Right cardiac atrium (tissue), 5 donors: ENCODE data around the gene FAAP20. TPM values are rescaled to one million over a fixed set of nuclear protein-coding genes. Genes with fewer than 3 reads are reported as not detected.
A peak's percentile ranks its signal among the peaks of the same experiment; 100 is the strongest.

ENCODE experiments used
- ATAC-seq, 2 donors: fragments of 200-7000 bp; cut with Tn5 transposase; one replicate each; pipeline versions ENCODE4 v1.8.0 to v1.9.1; 2020; ENCODE audit warnings: moderate library complexity in 2 of 2, mild to moderate bottlenecking in 1 of 2
- DNase-seq, 3 donors: peaks; one replicate each; pipeline ENCODE4 v3.0.0-alpha.2; 2020
- H3K27ac ChIP-seq: one replicate; pipeline ENCODE4 v1.5.1; 2013; ENCODE audit warnings: mild to moderate bottlenecking, low read length, control low read depth, moderate library complexity
- H3K27me3 ChIP-seq: one replicate; pipeline ENCODE4 v1.6.1; 2013; ENCODE audit not compliant: control insufficient read depth, insufficient read depth
- H3K4me1 ChIP-seq: one replicate; pipeline ENCODE4 v1.6.1; 2013; ENCODE audit warnings: low read length; ENCODE audit not compliant: control insufficient read depth, insufficient read depth
- H3K4me3 ChIP-seq: one replicate; pipeline ENCODE4 v1.5.1; 2013; ENCODE audit warnings: low read length, control low read depth
- H3K9me3 ChIP-seq: one replicate; pipeline ENCODE4 v1.6.1; 2013; ENCODE audit warnings: low read length; ENCODE audit not compliant: control insufficient read depth
- WGBS: extraction: QIAGEN DNeasy Blood & Tissue Kit; methylation state at CpG from one replicate; pipeline ENCODE4 v1.1.7; 2013; 5-methylcytosine and 5-hydroxymethylcytosine counted together
- intact Hi-C, 4 donors: fragments of 100-400 bp; cut with DNase I; formaldehyde crosslinking; loops; one replicate each; pipeline versions ENCODE4 v1.11.0 to v1.14.0; 2022 to 2023
- long read RNA-seq, 4 donors: library from polyadenylated mRNA; unstranded; transcript quantifications; one replicate each; pipeline ENCODE4 v2.0.0, GENCODE V29; 2020 to 2021
- polyA plus RNA-seq: library from polyadenylated mRNA; stranded (reverse); fragments of 200-250 nt; gene quantifications from one replicate; pipeline ENCODE4 v1.2.3, GENCODE V29; 2013
- total RNA-seq, 4 donors: library from RNA; stranded (reverse); fragmentation: NEBNext Ultra II Directional; extraction: Animal tissue kit (Norgen Biotek cat#: 25700); gene quantifications; one replicate each; pipeline ENCODE4 v1.2.1, GENCODE V29; 2021
- donor health status: healthy with polysubstance abuse.
- donor health status: DM: no; HTN: yes; CAD: no.
- donor health status: DM: no; HTN: no; CAD: no.
- donor health status: DM: no; HTN: yes; CAD: no; lungs with severe emphysema.
- donor health status: DM: yes; HTN: yes; CAD: no.

The FAAP20 gene
- total RNA-seq (10 to 100 TPM; 35.5 to 49.3 (median 37.2) TPM), polyA plus RNA-seq (56.3 TPM)
- long read RNA-seq, donor 1, transcript FAAP20-202 (4 exons, 729 nt), result major isoform, 9 of 28 reads
- long read RNA-seq, donor 1, transcript FAAP20-203 (4 exons, 811 nt), result minor isoform, 5 of 28 reads
- long read RNA-seq, donor 1, partial matches to known transcripts, result 3 of 28 reads
- long read RNA-seq, donor 1, other reads (novel, unspliced or antisense), result 8 of 28 reads
- long read RNA-seq, donor 2, transcript FAAP20-202 (4 exons, 729 nt), result major isoform, 15 of 34 reads
- long read RNA-seq, donor 2, partial matches to known transcripts, result 3 of 34 reads
- long read RNA-seq, donor 2, other reads (novel, unspliced or antisense), result 9 of 34 reads
- long read RNA-seq, donor 3, transcript FAAP20-203 (4 exons, 811 nt), result major isoform, 5 of 14 reads
- long read RNA-seq, donor 3, partial matches to known transcripts, result 1 of 14 reads
- long read RNA-seq, donor 3, other reads (novel, unspliced or antisense), result 6 of 14 reads
- long read RNA-seq, donor 4, transcript FAAP20-202 (4 exons, 729 nt), result minor isoform, 5 of 21 reads
- long read RNA-seq, donor 4, transcript FAAP20-203 (4 exons, 811 nt), result major isoform, 6 of 21 reads
- long read RNA-seq, donor 4, partial matches to known transcripts, result 3 of 21 reads
- long read RNA-seq, donor 4, other reads (novel, unspliced or antisense), result 3 of 21 reads

DNA sequence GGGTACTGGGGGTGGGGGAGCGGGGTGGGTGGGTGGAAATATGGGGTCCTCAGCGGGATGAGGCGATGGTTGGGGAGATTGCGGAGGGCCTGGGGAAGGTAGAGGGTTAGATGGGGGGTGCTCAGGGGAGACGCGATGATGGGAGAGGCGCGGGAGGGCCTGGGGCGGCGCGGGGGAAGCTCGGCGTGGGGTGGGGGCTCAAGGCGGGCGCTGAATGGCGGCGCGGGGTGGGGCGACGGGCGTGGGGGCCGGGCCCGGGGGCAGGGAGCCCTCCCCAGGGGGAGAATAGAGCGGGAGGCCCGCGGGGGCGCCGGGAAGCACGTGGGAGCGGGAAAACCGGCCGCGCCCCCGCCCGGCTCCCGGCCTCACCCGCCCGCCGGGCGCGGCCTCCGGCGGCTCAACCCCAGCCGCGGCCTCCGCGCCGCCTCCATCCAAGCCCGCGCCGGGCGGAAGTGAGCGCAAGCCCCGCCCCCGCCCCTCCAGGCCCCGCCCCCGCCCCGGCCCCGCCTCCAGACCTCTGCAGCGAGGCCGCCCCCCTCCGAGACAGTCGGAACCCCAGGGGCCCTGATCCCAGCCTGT is at the start of gene FAAP20:
FAAP20 (minus strand) TSS at position 454 of the 579 bp plus-strand sequence; CDS start at position 431, 23 bp downstream.
- ATAC-seq, result peak; percentile 60 to 61
- peaks cover 3% of the 10 kb centered on the region for H3K4me1 ChIP-seq
- H3K4me3 ChIP-seq, result peak within 1 kb of the TSS; percentile 71
- peak in 1 of 3 donors; percentile 83 for DNase-seq
- intact Hi-C loops, result loop anchor here in 3 of 4 donors (2.0 to 10.0 kb wide), 3 partner anchors 120 to 188 kb away; no protein-coding TSS in a partner anchor
- WGBS, result 2% methylated on average over 62 of the region's 63 CpGs
- H3K9me3 ChIP-seq, result no peaks in the 10 kb centered on the region
- peak within 1 kb of the TSS; percentile 87 for H3K27ac ChIP-seq
- H3K27me3 ChIP-seq, result no peaks in the 10 kb centered on the region

DNA sequence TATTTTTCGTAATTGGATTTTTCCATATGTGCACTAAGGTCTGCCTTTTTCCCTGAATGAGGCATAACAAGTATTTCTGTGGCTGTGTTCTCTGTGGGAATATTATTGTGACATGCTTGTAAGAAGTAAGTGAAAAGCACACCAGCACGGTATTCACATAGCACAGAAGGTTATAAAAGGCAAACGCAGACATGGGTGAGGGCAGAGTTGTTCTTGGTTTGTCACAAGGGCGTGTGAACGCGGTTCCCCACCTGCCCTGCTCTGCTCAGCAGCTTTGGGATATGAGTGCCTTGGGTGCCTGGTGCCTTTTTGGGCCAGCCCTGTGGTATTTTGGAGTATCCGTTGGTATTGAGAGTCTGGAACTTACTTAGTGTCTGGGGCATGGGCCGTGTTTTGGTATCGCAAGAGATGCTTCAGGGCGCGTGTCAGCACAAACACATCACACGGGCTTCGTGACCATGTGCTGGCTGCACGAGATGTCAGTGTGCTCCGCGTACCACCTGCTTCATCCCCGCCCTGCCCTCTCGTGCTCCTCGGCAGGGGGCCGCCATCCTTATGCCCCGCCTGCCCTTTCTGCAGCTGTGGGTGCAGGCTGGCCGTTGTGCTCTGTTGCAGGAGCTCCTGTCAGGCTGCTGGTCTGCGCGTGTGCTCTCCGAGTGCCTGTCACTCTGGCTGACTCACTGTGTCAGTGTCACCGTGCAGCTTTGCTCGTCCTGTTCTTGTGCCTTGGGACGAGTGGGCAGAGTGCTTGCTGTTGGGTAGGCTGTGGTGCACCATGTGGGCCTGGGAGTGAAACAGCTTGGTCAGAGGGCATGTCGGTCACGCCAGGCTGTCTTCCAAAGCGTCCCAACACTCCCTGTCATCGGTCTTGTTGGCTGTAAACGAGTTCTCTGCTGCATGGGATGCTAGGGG is 48.5 kb upstream of the FAAP20 start:
- intact Hi-C loops, result no loop called here
- no peaks in the 10 kb centered on the region for H3K9me3 ChIP-seq
- H3K27me3 ChIP-seq, result no peaks in the 10 kb centered on the region
- peaks cover 46% of the 10 kb centered on the region for H3K4me1 ChIP-seq
- ATAC-seq (peak; percentile 63 to 71), DNase-seq (peak; percentile 66 to 78 (median 78))
- 61% methylated on average over 33 of the region's 33 CpGs for WGBS
- H3K27ac ChIP-seq, result peak overlapping the region; percentile 59
- no peak overlapping the region for H3K4me3 ChIP-seq

GRCh38 chr1:2241820-2242219 is 47.2 kb upstream of the FAAP20 start:
- ATAC-seq (peak in 1 of 2 donors; percentile 2), DNase-seq (peak in 2 of 3 donors; percentile 66 to 69)
- H3K4me3 ChIP-seq, result no peak overlapping the region
- intact Hi-C loops, result no loop called here
- H3K27me3 ChIP-seq, result no peaks in the 10 kb centered on the region
- H3K9me3 ChIP-seq, result no peaks in the 10 kb centered on the region
- H3K4me1 ChIP-seq, result peaks cover 47% of the 10 kb centered on the region
- WGBS, result 42% methylated on average over 13 of the region's 13 CpGs
- no peak overlapping the region for H3K27ac ChIP-seq

DNA sequence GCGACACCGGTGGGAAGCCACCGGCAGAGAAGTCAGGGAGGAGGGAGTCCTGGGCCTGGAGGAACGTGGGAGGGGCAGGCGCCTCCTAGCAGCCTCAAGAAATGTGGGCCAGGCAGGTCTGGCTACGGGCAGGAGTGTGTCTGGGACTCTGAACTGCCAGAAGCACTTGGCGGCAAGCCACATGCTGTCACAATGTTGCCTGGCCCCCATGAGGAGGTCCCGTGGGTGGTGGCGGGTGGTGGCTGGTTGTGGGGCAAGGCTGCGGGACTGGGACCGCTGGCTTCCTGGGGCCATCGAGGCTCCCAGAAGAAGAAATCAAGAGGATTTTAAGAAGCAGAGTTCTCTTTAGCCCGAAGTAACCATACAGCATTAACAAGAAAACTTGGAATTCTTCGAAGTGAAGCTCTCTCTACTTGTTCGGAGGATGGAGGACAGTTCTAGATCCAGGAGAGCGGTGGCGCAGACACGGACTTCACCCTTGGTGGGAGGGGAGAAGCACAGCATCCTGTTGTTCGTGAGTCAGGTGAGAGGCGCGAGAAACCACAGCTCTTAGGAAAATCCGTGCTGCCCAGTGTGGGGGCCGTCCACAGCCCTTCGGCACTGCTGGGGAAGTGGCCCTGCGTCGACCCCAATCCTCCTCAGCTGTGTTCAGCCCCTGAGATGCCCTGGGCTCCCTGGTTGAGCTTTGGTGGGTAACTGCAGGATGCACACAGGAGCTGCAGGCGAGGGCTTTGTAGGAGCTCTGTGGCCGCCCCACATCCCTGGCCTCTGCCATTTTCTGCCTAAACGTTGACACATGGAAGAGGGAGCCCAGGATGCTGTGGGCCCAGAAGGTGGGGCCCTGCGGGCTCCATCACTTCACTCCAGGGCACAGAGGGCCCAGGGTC is 45.9 kb upstream of the FAAP20 start:
- peaks cover 43% of the 10 kb centered on the region for H3K4me1 ChIP-seq
- H3K27me3 ChIP-seq, result no peaks in the 10 kb centered on the region
- no peaks in the 10 kb centered on the region for H3K9me3 ChIP-seq
- H3K4me3 ChIP-seq, result no peak overlapping the region
- peak overlapping the region; percentile 21 for H3K27ac ChIP-seq
- 42% methylated on average over 30 of the region's 30 CpGs for WGBS
- intact Hi-C loops, result no loop called here
- ATAC-seq (peak; percentile 47 to 49), DNase-seq (peak; percentile 87 to 93 (median 91))

DNA sequence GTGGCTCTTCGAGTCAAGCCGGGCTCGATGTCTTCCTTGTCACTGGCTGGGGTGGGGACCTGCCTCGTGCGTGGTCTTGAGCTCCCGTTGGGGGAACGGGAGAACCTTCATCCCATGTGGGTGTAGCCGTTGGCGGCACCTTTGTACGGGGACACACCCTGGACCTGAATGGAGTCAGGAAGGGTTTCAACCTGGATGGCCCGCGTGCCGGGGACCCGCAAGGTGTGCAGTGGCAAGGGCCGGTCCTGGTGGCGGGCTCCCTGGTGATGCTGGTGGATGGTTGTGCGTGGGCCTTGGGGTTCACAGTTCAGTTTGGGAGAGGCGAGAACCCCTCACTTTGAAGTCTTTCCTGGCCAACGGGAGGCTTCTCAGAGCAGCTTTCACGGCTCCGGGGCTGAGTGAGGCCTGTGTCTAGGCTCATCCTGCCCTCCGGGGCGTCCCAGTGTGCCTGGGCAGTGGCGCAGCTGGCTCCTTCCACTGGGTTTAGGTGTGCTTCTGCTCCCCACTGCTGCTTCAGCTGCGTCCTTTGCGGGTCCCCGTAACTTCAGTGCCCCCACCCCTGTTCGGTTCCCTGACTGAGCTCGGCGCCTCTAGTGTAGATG is 44.9 kb upstream of the FAAP20 start:
- 75% methylated on average over 30 of the region's 30 CpGs for WGBS
- H3K27me3 ChIP-seq, result no peaks in the 10 kb centered on the region
- intact Hi-C loops, result no loop called here
- no peak overlapping the region for H3K27ac ChIP-seq
- peaks cover 47% of the 10 kb centered on the region for H3K4me1 ChIP-seq
- no peak overlapping the region for H3K4me3 ChIP-seq
- H3K9me3 ChIP-seq, result no peaks in the 10 kb centered on the region
- DNase-seq, result peak in 2 of 3 donors; percentile 53 to 61
- no peak for ATAC-seq

GRCh38 chr1:2239013-2239370 is 44.4 kb upstream of the FAAP20 start:
- WGBS, result 79% methylated on average over 6 of the region's 6 CpGs
- DNase-seq (no peak), ATAC-seq (no peak)
- intact Hi-C loops, result no loop called here
- Histone ChIP-seq H3K4me1 (peaks cover 51% of the 10 kb centered on the region), H3K27ac (no peak overlapping the region), H3K27me3 (no peaks in the 10 kb centered on the region), H3K9me3 (no peaks in the 10 kb centered on the region), H3K4me3 (no peak overlapping the region)

- Histone ChIP-seq H3K4me1 (peaks cover 54% of the 10 kb centered on the region), H3K27ac (no peak overlapping the region), H3K9me3 (no peaks in the 10 kb centered on the region), H3K4me3 (no peak overlapping the region), H3K27me3 (no peaks in the 10 kb centered on the region)
- no peak for ATAC-seq
- WGBS, result 64% methylated on average over 25 of the region's 25 CpGs
- DNase-seq, result peak in 2 of 3 donors; percentile 61 to 68
- intact Hi-C loops, result no loop called here
Measured at GRCh38 chr1:2238361-2239012, 43.9 kb upstream of the FAAP20 start.

DNA sequence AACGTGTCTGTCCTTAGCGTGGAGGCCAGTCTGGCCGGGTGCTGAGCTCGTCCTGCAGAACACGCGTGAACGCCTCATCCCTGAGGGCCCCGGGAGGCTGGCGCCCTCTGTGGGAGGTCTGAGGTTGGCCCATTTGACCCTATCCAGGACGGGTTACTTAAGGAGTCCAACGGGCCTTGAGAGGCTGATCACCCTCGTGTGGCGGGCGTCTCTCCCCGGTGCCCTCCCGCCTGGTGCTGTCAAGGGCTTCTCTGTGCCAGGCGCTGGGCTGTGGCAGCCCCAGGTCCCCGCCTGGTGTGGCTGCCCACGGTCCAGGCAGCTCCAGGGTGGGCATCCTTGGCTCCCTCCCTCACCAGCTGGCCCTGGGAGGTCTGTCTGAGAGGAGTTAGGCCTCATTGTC is 43.2 kb upstream of the FAAP20 start:
- Histone ChIP-seq H3K27me3 (no peaks in the 10 kb centered on the region), H3K9me3 (no peaks in the 10 kb centered on the region), H3K27ac (peak overlapping the region; percentile 9), H3K4me3 (no peak overlapping the region), H3K4me1 (peaks cover 55% of the 10 kb centered on the region)
- intact Hi-C loops, result no loop called here
- ATAC-seq (no peak), DNase-seq (peak; percentile 31 to 72 (median 70))
- 48% methylated on average over 19 of the region's 19 CpGs for WGBS
